Stimulated activated CD8-positive, alpha-beta memory T cell treated with anti-CD3 and anti-CD28 coated beads, Interleukin-2, amount 100 ng/mL, for 48 hours (primary cell): ENCODE measurements around the gene PLD4.

Source experiments
- DNase-seq, 2 donors: peaks; one replicate each; pipeline ENCODE4 v3.0.0-alpha.2; 2020; ENCODE audit warnings: low read depth in 2 of 2

Gene PLD4

GRCh38 chr14:104974146-104974541 lies 49.5 kb downstream of the PLD4 start:
- DNase-seq = no peak

- DNase-seq = no peak
Measured at GRCh38 chr14:104974665-104975390, 50.1 kb downstream of the PLD4 start.

GRCh38 chr14:104975481-104976197 lies 51.0 kb downstream of the PLD4 start:
- no peak for DNase-seq

- peak; percentile 80 to 83 for DNase-seq
Measured at GRCh38 chr14:104976198-104977007, 51.7 kb downstream of the PLD4 start.

GRCh38 chr14:104977008-104977680 lies 52.5 kb downstream of the PLD4 start:
- no peak for DNase-seq

GRCh38 chr14:104977681-104978653 lies 53.3 kb downstream of the PLD4 start, which contains the start of gene AHNAK2:
TSS of gene AHNAK2 (minus strand) at chr14:104978374. CDS start at chr14:104978237, 137 bp downstream.
- DNase-seq = peak; percentile 33 to 47

GRCh38 chr14:104978746-104979691 lies 54.3 kb downstream of the PLD4 start:
- DNase-seq = no peak

GRCh38 chr14:104979758-104980610 lies 55.3 kb downstream of the PLD4 start:
- DNase-seq = no peak

- DNase-seq = no peak
Measured at GRCh38 chr14:104980611-104981531, 56.2 kb downstream of the PLD4 start.

- no peak for DNase-seq
Measured at GRCh38 chr14:104981699-104982541, 57.2 kb downstream of the PLD4 start.

- no peak for DNase-seq
Measured at GRCh38 chr14:104982548-104983230, 58.0 kb downstream of the PLD4 start.
